Lower lobe of right lung (tissue), 2 donors: ENCODE data around the gene BAHCC1. TPM values are rescaled to one million over a fixed set of nuclear protein-coding genes. Genes with fewer than 3 reads are reported as not detected.
A peak's percentile ranks its signal among the peaks of the same experiment; 100 is the strongest.
"Not testable (repeated sequence)": the region's sequence is repeated elsewhere in the genome, so short reads cannot be mapped to it uniquely, and the experiment has no call there.

Experiments
- ATAC-seq, 2 donors: fragments of 200-7000 bp; cut with Tn5 transposase; one replicate each; pipeline ENCODE4 v1.9.1; 2020 to 2022; ENCODE audit warnings: mild to moderate bottlenecking in 2 of 2, moderate library complexity in 2 of 2
- DNase-seq: peaks from one replicate; pipeline ENCODE4 v3.0.0-alpha.2; 2020
- H3K27ac ChIP-seq: fragments of 200-600 bp; one replicate; pipeline ENCODE4 v1.8.0; 2022
- H3K27me3 ChIP-seq: fragments of 200-600 bp; one replicate; pipeline ENCODE4 v1.8.0; 2022; ENCODE audit warnings: low read depth
- H3K36me3 ChIP-seq: fragments of 200-600 bp; one replicate; pipeline ENCODE4 v1.8.0; 2022; ENCODE audit warnings: mild to moderate bottlenecking
- H3K4me1 ChIP-seq: fragments of 200-600 bp; one replicate; pipeline ENCODE4 v1.8.0; 2022
- H3K4me3 ChIP-seq: fragments of 200-600 bp; one replicate; pipeline ENCODE4 v1.8.0; 2022; ENCODE audit warnings: mild to moderate bottlenecking
- H3K9me3 ChIP-seq: fragments of 200-600 bp; one replicate; pipeline ENCODE4 v1.8.0; 2022
- intact Hi-C: fragments of 100-400 bp; cut with DNase I; formaldehyde crosslinking; loops from one replicate; pipeline ENCODE4 v1.11.0; 2022
- total RNA-seq: library from RNA; stranded (reverse); fragmentation: NEBNext Ultra II Directional; extraction: Animal tissue kit (Norgen Biotek cat#: 25700); gene quantifications from one replicate; pipeline ENCODE4 v1.2.1, GENCODE V29; 2021
- TF ChIP-seq, protein P1 (sequence below): fragments of 200-600 bp; IDR thresholded peaks from one replicate; pipeline ENCODE4 v1.8.0; 2022; ENCODE audit warnings: antibody characterized with exemption, mild to moderate bottlenecking
- donor health status: DM: no; HTN: yes; CAD: no; lungs with severe emphysema.

BAHCC1 gene
- total RNA-seq, 1 donor from 2014 or later, result 19.9 TPM

DNA sequence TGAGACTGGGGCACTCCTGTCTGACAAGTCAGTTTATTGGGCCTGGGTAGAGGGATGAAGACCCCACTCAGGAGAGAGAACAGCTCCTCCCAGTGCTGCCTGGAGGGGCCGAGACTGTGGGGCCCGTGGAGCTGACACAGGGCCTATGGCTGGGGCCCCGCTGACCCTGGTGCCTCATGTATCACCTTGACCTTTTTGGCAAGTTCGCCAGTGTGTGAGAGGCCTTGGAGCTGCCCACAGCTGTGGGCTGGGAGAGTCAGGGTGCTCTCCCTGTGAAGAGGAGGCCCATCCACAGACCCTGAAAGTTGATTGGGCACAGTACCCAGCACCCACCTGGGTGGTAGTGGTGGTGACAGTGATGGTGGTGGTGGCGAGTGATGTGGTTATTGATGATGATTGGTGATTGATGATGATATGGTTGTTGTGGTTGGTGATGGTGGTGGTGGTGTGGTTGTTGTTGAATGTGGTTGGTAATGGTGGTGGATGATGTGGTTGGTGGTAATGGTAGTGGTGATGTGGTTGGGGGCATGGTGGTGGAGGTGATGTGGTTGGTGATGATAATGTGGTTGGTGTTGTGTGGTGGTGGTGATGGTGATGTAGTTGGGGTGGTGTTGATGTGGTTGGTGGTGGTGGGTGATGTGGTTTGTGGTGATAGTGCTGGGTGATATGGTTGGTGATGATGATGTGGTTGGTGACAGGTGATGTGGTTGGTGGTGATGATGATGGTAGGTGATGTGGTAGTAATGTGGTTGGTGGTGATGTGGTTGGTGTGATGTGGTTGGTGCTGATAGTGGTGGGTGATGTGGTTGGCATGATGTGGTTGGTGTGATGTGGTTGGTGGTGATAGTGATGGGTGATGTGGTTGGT lies 29.1 kb downstream of the BAHCC1 start:
- peaks cover 77% of the 10 kb centered on the region for H3K4me1 ChIP-seq
- DNase-seq (no peak), ATAC-seq (no peak)
- intact Hi-C loops, result no loop called here
- no peak overlapping the region for H3K27ac ChIP-seq
- TF ChIP-seq, protein P1, sequence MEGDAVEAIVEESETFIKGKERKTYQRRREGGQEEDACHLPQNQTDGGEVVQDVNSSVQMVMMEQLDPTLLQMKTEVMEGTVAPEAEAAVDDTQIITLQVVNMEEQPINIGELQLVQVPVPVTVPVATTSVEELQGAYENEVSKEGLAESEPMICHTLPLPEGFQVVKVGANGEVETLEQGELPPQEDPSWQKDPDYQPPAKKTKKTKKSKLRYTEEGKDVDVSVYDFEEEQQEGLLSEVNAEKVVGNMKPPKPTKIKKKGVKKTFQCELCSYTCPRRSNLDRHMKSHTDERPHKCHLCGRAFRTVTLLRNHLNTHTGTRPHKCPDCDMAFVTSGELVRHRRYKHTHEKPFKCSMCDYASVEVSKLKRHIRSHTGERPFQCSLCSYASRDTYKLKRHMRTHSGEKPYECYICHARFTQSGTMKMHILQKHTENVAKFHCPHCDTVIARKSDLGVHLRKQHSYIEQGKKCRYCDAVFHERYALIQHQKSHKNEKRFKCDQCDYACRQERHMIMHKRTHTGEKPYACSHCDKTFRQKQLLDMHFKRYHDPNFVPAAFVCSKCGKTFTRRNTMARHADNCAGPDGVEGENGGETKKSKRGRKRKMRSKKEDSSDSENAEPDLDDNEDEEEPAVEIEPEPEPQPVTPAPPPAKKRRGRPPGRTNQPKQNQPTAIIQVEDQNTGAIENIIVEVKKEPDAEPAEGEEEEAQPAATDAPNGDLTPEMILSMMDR, result no peak
- no peak overlapping the region for H3K4me3 ChIP-seq
- no peaks in the 10 kb centered on the region for H3K36me3 ChIP-seq
- peaks cover 15% of the 10 kb centered on the region for H3K27me3 ChIP-seq
- no peaks in the 10 kb centered on the region for H3K9me3 ChIP-seq

DNA sequence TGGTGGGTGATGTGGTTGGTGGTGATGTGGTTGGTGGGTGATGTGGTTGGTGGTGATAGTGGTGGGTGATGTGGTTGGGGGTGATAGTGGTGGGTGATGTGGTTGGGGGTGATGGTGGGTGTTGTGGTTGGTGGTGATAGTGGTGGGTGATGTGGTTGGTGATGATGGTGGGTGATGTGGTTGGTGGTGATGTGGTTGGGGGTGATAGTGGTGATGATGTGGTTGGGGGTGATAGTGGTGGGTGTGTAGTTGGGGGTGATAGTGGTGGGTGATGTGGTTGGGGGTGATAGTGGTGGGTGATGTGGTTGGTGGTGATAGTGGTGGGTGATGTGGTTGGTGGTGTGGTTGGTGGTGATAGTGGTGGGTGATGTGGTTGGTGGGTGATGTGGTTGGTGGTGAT lies 29.8 kb downstream of the BAHCC1 start:
- not testable (repeated sequence) for ATAC-seq

DNA sequence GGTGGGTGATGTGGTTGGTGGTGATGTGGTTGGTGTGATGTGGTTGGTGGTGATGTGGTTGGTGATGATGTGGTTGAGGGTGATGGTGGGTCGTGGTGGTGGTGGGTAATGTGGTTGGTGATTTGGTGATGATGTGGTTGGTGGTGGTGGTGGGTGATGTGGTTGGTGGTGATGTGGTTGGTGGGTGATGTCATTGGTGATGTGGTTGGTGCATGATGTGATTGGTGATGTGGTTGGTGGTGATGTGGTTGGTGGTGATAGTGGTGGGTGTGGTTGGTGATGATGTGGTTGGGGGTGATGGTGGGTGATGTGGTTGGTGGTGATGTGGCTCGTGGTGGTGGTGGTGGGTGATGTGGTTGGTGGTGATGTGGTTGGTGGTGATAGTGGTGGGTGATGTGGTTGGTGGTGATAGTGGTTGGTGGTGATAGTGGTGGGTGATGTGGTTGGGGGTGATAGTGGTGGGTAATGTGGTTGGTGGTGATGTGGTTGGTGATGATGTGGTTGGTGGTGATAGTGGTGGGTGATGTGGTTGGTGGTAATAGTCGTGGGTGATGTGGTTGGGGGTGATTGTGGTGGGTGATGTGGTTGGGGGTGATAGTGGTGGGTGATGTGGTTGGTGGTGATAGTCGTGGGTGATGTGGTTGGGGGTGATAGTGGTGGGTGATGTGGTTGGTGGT lies 30.6 kb downstream of the BAHCC1 start:
- H3K27ac ChIP-seq, DNase-seq, H3K36me3 ChIP-seq, ATAC-seq, H3K9me3 ChIP-seq, H3K4me3 ChIP-seq, intact Hi-C loops: not testable (repeated sequence)
- Histone ChIP-seq H3K27me3 (peaks cover 24% of the 10 kb centered on the region), H3K4me1 (peaks cover 77% of the 10 kb centered on the region)

More for the DNA sequence above, 29.8 kb downstream of the BAHCC1 start:
- H3K36me3 ChIP-seq, DNase-seq, H3K27ac ChIP-seq, intact Hi-C loops, H3K9me3 ChIP-seq, H3K4me3 ChIP-seq: not testable (repeated sequence)
- peaks cover 20% of the 10 kb centered on the region for H3K27me3 ChIP-seq
- peaks cover 78% of the 10 kb centered on the region for H3K4me1 ChIP-seq

- Histone ChIP-seq H3K27ac (no peak overlapping the region), H3K4me3 (no peak overlapping the region), H3K27me3 (peaks cover 24% of the 10 kb centered on the region), H3K9me3 (no peaks in the 10 kb centered on the region), H3K36me3 (no peaks in the 10 kb centered on the region), H3K4me1 (peaks cover 70% of the 10 kb centered on the region)
- DNase-seq, result no peak
- TF ChIP-seq, protein P1, result no peak
- intact Hi-C loops, result no loop called here
- ATAC-seq, result no peak
Measured at GRCh38 chr17:81426393-81427172, 31.3 kb downstream of the BAHCC1 start.

GRCh38 chr17:81427173-81428120 lies 32.2 kb downstream of the BAHCC1 start:
- H3K4me1 ChIP-seq, result peaks cover 61% of the 10 kb centered on the region
- no peak overlapping the region for H3K4me3 ChIP-seq
- DNase-seq (peak; percentile 85), ATAC-seq (peak; percentile 51 to 68)
- intact Hi-C loops, result no loop called here
- H3K27ac ChIP-seq, result peak overlapping the region; percentile 36
- no peaks in the 10 kb centered on the region for H3K36me3 ChIP-seq
- H3K27me3 ChIP-seq, result peaks cover 24% of the 10 kb centered on the region
- no peaks in the 10 kb centered on the region for H3K9me3 ChIP-seq
- TF ChIP-seq, protein P1, result no peak
